GM12873 (cell line): Measurements from ENCODE around the gene CLEC18A.

ENCODE experiments used
- TF ChIP-seq, protein P1 (sequence below): IDR thresholded peaks from 2 replicates; pipeline ENCODE4 v1.5.1; 2012; ENCODE audit warnings: low read depth, mild to moderate bottlenecking, moderate library complexity, low read length, control low read depth; ENCODE audit not compliant: insufficient read depth; ENCODE audit errors: missing control alignments

CLEC18A gene

DNA sequence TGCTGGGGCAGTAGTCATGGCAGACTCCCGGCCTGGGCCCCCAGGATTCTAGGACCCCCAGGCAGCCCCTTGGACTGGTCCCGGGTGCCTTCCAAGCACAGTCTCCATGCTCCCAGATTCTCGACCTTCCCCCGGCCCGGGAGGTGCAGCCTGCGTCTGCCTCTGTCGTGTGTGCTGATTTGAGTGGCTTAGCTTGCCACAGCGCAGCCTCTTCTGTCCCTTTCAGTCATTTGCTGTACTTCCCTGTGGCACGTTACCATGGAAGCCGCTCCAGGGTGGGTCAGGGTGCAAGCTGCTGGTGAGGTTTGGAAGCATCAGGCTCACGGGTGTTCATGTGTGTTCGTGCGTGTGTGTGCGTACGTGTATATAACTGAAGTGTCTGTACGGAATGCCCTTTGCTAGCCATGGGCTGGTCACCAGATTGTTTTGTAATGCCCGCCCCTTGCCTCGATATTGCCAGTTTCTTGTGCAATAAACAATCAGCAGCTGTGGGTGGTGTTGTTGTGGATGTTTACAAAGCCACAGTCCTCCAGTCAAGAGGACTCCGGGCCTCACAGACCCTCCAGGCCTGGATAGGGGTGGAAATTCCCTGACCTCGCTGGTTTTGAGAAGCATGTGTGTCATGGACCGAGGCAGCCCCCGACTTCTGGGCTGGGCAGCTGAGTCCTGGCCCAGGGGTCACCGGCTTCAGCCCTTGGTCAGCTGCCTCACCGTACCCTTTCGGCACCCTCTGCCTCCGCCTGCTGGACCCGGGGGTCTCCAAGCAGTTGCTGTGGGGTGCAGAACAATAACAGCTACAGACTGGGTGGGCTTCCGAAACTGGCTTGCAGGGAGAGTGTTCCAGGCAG is 9.7 kb upstream of the CLEC18A start:
- TF ChIP-seq, protein P1, sequence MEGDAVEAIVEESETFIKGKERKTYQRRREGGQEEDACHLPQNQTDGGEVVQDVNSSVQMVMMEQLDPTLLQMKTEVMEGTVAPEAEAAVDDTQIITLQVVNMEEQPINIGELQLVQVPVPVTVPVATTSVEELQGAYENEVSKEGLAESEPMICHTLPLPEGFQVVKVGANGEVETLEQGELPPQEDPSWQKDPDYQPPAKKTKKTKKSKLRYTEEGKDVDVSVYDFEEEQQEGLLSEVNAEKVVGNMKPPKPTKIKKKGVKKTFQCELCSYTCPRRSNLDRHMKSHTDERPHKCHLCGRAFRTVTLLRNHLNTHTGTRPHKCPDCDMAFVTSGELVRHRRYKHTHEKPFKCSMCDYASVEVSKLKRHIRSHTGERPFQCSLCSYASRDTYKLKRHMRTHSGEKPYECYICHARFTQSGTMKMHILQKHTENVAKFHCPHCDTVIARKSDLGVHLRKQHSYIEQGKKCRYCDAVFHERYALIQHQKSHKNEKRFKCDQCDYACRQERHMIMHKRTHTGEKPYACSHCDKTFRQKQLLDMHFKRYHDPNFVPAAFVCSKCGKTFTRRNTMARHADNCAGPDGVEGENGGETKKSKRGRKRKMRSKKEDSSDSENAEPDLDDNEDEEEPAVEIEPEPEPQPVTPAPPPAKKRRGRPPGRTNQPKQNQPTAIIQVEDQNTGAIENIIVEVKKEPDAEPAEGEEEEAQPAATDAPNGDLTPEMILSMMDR, result no peak

DNA sequence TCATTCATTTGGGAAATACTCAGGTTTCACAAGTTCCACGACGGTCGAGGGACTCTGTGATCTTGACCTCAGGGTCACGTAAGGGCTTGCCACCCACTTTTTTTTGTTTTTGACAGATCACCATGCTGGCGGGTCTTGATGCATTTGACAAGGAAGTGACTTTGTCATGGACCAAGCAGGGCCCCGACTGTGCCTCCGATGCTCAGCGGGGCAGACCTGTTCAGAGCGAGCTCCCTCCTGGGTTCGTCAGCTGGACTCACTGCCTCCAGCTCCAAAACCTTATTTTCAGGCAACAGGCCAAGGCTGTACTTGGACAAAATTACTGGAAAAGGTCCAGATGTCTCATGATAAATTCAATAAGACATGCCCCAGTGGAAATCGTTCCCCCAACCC is 9.0 kb upstream of the CLEC18A start:
- TF ChIP-seq, protein P1, result no peak

DNA sequence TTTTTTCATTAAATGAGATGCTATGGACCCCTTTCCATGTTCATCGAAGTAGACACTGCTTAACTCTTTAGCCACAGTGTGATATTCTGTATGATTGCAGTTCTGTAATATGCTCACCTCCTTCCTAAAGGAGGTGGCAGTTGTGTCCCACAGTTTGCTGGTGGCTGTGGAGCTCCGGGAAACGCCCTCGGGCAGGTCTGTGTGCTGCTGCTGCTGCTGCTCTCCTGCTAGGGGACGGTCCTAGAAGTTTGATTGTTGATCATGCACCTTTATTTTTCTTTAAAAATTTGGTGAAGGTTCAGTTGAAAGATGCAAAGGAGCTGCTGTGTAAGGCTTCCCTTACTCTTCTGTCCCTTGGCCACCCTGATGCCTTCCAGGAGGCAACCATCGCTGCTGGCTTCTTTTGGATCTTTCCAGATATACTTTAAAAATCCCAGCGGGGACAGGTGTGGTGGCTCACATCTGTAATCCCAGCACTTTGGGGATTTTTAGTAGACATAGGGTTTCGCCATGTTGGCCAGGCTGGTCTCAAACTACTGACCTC is 8.4 kb upstream of the CLEC18A start:
- TF ChIP-seq, protein P1, result no peak
